SU-DHL-6 (cell line): ENCODE measurements around the gene SEC14L5.

Experiments used
- H2AFZ ChIP-seq: fragments of 200-600 bp; sonication (generic); 2 replicates; pipeline ENCODE4 v1.6.1; 2014; ENCODE audit warnings: low read depth, mild to moderate bottlenecking, moderate library complexity, mixed read lengths, antibody characterized with exemption, low read length; ENCODE audit not compliant: severe bottlenecking
- H3F3A ChIP-seq: fragments of 200-600 bp; shearing (Covaris generic); 2 replicates; pipeline ENCODE4 v1.6.0; 2016; ENCODE audit warnings: antibody characterized with exemption, mild to moderate bottlenecking; ENCODE audit not compliant: insufficient read depth
- H3K27ac ChIP-seq: fragments of 200-600 bp; sonication (generic); 2 replicates; pipeline ENCODE4 v1.5.1; 2016; ENCODE audit warnings: low read depth, mild to moderate bottlenecking, low read length, moderate library complexity, mixed read lengths
- H3K27me3 ChIP-seq: fragments of 200-600 bp; sonication (generic), shearing (Covaris generic); 2 replicates; pipeline ENCODE4 v1.6.0; 2014; ENCODE audit warnings: mild to moderate bottlenecking, low read length
- H3K36me3 ChIP-seq: fragments of 200-600 bp; sonication (generic); 2 replicates; pipeline ENCODE4 v1.6.1; 2014; ENCODE audit warnings: mild to moderate bottlenecking, low read length, mixed read lengths
- H3K4me2 ChIP-seq: fragments of 300-600, 200-600 bp; shearing (Covaris generic), sonication (generic); 2 replicates; pipeline ENCODE4 v1.6.0; 2014; ENCODE audit warnings: low read length, low read depth, mild to moderate bottlenecking; ENCODE audit not compliant: poor library complexity, severe bottlenecking
- H3K4me3 ChIP-seq: fragments of 200-600 bp; sonication (generic); 2 replicates; pipeline ENCODE4 v1.5.1; 2014; ENCODE audit warnings: antibody characterized with exemption, low read length, mild to moderate bottlenecking, mixed read lengths; ENCODE audit not compliant: insufficient read depth, poor library complexity, severe bottlenecking
- H3K79me2 ChIP-seq: fragments of 200-600 bp; sonication (generic); 2 replicates; pipeline ENCODE4 v1.6.1; 2014; ENCODE audit warnings: mild to moderate bottlenecking, low read length, moderate library complexity; ENCODE audit not compliant: insufficient read depth
- H3K9ac ChIP-seq: fragments of 200-600 bp; sonication (generic); 2 replicates; pipeline ENCODE4 v1.7.0; 2014; ENCODE audit warnings: mild to moderate bottlenecking, low read length
- H3K9me2 ChIP-seq: fragments of 200-600 bp; sonication (generic); replicated peaks from 2 replicates; pipeline ENCODE4 v1.6.1; 2014; ENCODE audit warnings: low read length; ENCODE audit not compliant: insufficient read depth
- H3K9me3 ChIP-seq: fragments of 200-600 bp; sonication (generic); 2 replicates; pipeline ENCODE4 v1.6.1; 2014; ENCODE audit warnings: low read length, mixed read lengths; ENCODE audit not compliant: insufficient read depth
- H4K20me1 ChIP-seq: fragments of 200-600 bp; sonication (generic); 2 replicates; pipeline ENCODE4 v1.6.1; 2014; ENCODE audit warnings: low read depth, mild to moderate bottlenecking, antibody characterized with exemption, low read length, moderate library complexity, mixed read lengths
- EZH2phosphoT487 ChIP-seq: fragments of 200-600 bp; sonication (generic), shearing (Covaris generic); conservative IDR thresholded peaks from 2 replicates; pipeline ENCODE4 v1.6.1; 2018; ENCODE audit warnings: mild to moderate bottlenecking, antibody characterized with exemption, low read length, moderate library complexity, mixed read lengths
- TF ChIP-seq, protein P1 (sequence below): fragments of 200-600 bp; sonication (generic); IDR thresholded peaks from one replicate; pipeline ENCODE4 v1.5.1; 2017; ENCODE audit warnings: antibody characterized with exemption, mild to moderate bottlenecking, low read length, moderate library complexity; ENCODE audit not compliant: insufficient read depth, poor library complexity, severe bottlenecking

Gene SEC14L5

DNA sequence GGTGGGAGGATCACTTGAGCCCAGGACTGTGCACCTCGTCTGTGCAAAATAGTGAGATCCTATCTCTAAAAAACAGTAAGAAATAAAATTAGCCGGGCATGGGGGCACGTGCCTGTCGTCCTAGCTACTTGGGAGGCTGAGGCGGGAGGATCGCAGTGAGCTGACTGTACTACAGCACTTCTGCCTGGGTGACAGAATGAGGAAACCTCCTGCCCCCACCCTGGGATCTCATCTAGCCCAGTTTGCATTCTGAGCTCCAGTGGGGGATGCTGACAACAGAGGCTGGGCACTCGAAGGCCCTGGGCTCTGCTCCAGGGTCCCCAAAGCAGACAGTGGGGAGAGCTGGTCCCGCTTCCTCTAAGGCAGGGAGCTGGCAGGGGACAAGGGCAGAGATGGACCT, 68.5 kb downstream of the SEC14L5 start:
- Histone ChIP-seq H3K9me3 (no peaks in the 10 kb centered on the region), H3K27ac (no peak overlapping the region), H3K79me2 (no peaks in the 10 kb centered on the region), H3K9ac (no peak overlapping the region), H2AFZ (no peak overlapping the region), H3K4me3 (no peak overlapping the region), H3F3A (no peaks in the 10 kb centered on the region), H4K20me1 (no peaks in the 10 kb centered on the region), H3K4me2 (no peak overlapping the region), H3K9me2 (no peaks in the 10 kb centered on the region), H3K27me3 (no peaks in the 10 kb centered on the region), H3K36me3 (no peaks in the 10 kb centered on the region)
- TF ChIP-seq, protein P1, sequence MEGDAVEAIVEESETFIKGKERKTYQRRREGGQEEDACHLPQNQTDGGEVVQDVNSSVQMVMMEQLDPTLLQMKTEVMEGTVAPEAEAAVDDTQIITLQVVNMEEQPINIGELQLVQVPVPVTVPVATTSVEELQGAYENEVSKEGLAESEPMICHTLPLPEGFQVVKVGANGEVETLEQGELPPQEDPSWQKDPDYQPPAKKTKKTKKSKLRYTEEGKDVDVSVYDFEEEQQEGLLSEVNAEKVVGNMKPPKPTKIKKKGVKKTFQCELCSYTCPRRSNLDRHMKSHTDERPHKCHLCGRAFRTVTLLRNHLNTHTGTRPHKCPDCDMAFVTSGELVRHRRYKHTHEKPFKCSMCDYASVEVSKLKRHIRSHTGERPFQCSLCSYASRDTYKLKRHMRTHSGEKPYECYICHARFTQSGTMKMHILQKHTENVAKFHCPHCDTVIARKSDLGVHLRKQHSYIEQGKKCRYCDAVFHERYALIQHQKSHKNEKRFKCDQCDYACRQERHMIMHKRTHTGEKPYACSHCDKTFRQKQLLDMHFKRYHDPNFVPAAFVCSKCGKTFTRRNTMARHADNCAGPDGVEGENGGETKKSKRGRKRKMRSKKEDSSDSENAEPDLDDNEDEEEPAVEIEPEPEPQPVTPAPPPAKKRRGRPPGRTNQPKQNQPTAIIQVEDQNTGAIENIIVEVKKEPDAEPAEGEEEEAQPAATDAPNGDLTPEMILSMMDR: no peak

- Histone ChIP-seq H3K9me3 (no peaks in the 10 kb centered on the region), H3K79me2 (no peaks in the 10 kb centered on the region), H3K4me2 (no peak overlapping the region), H3K9ac (no peak overlapping the region), H3K36me3 (no peaks in the 10 kb centered on the region), H4K20me1 (no peaks in the 10 kb centered on the region), H2AFZ (no peak overlapping the region), H3K27me3 (no peaks in the 10 kb centered on the region), H3K27ac (no peak overlapping the region), H3F3A (no peaks in the 10 kb centered on the region), H3K9me2 (no peaks in the 10 kb centered on the region), H3K4me3 (no peak overlapping the region)
- TF ChIP-seq EZH2phosphoT487: no peak
- TF ChIP-seq, protein P1: no peak
These were observed 69.0 kb downstream of the SEC14L5 start for GRCh38 chr16:5027086-5027485.

DNA sequence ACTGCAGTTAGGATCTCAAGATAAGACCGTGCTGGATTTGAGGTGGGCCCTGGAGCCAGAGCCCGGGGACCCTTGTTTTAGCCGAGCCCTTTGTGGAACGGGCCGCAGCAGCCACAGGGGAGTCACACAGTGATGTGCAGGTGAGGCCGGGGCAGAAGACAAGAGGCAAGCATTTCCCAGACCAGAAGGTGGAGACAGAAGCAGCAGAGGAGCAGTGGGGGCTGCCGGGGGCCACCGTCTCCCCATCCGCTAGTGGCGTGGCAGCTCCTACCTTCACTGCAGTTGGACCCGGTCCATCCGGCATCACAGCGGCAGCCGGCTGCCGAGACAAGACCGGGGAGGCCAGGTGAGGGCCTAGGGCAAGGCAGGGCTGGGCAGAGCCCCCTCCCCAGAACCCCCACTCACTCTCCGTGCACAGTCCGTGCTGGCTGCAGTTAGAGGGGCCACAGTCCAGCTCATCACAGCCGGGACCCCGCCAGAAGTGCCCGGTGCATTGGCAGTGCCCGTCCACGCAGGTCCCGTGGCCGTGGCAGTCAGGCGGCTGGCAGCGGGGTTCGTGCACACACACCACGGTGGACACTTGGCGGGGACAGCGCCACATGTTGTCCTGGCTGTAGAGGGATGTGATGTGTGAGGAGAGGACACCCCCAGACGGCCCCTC, 69.6 kb downstream of the SEC14L5 start:
- no peaks in the 10 kb centered on the region for H3F3A ChIP-seq
- H3K27me3 ChIP-seq: no peaks in the 10 kb centered on the region
- no peaks in the 10 kb centered on the region for H3K36me3 ChIP-seq
- no peaks in the 10 kb centered on the region for H3K9me2 ChIP-seq
- H4K20me1 ChIP-seq: no peaks in the 10 kb centered on the region
- no peak overlapping the region for H3K4me3 ChIP-seq
- no peak overlapping the region for H2AFZ ChIP-seq
- no peaks in the 10 kb centered on the region for H3K79me2 ChIP-seq
- no peak overlapping the region for H3K9ac ChIP-seq
- no peak overlapping the region for H3K27ac ChIP-seq
- TF ChIP-seq, protein P1: no peak
- TF ChIP-seq EZH2phosphoT487: no peak
- no peaks in the 10 kb centered on the region for H3K9me3 ChIP-seq
- no peak overlapping the region for H3K4me2 ChIP-seq
